GM23338 (cell line): ENCODE measurements around the gene GRIK2. TPM values are rescaled to one million over a fixed set of nuclear protein-coding genes. Genes with fewer than 3 reads are reported as not detected.

Experiments
- ATAC-seq: fragments of 200-7000 bp; cut with Tn5 transposase; 3 replicates; pipeline ENCODE4 v1.9.1; 2020
- DNase-seq: peaks from one replicate; pipeline ENCODE4 v3.0.0-alpha.2; 2015; ENCODE audit warnings: low spot score
- H2AFZ ChIP-seq: fragments of 200-600 bp; sonication (generic); 2 replicates; pipeline ENCODE4 v1.8.0; 2016; ENCODE audit warnings: antibody characterized with exemption, mild to moderate bottlenecking, moderate library complexity
- H3F3A ChIP-seq: fragments of 200-600 bp; sonication (generic); replicated peaks from 2 replicates; pipeline ENCODE4 v1.8.0; 2017; ENCODE audit warnings: antibody characterized with exemption, mixed run types, low read depth
- H3K27ac ChIP-seq: fragments of 200-600 bp; sonication (generic); 2 replicates; pipeline ENCODE4 v1.6.1; 2016; ENCODE audit warnings: low read depth
- H3K27me3 ChIP-seq: fragments of 200-600 bp; sonication (generic); 2 replicates; pipeline ENCODE4 v1.8.0; 2016; ENCODE audit warnings: mild to moderate bottlenecking, mixed run types, moderate library complexity; ENCODE audit not compliant: insufficient read depth
- H3K36me3 ChIP-seq: fragments of 200-600 bp; sonication (generic); 2 replicates; pipeline ENCODE4 v1.8.0; 2016; ENCODE audit warnings: mild to moderate bottlenecking; ENCODE audit not compliant: insufficient read depth
- H3K4me1 ChIP-seq: fragments of 200-600 bp; sonication (generic); 2 replicates; pipeline ENCODE4 v1.8.0; 2016; ENCODE audit warnings: mild to moderate bottlenecking, moderate library complexity; ENCODE audit not compliant: insufficient read depth
- H3K4me2 ChIP-seq: fragments of 200-600 bp; sonication (generic); 2 replicates; pipeline ENCODE4 v1.7.1; 2017; ENCODE audit warnings: mixed run types
- H3K4me3 ChIP-seq: fragments of 200-600 bp; sonication (generic); 2 replicates; pipeline ENCODE4 v1.6.1; 2016; ENCODE audit warnings: mixed run types
- H3K79me2 ChIP-seq: fragments of 200-600 bp; sonication (generic); replicated peaks from 2 replicates; pipeline ENCODE4 v1.8.0; 2017; ENCODE audit warnings: mild to moderate bottlenecking; ENCODE audit not compliant: insufficient read depth
- H3K9me2 ChIP-seq: fragments of 200-600 bp; sonication (generic); 2 replicates; pipeline ENCODE4 v1.8.0; 2017; ENCODE audit not compliant: insufficient read depth
- H4K20me1 ChIP-seq: fragments of 200-600 bp; sonication (generic); replicated peaks from 2 replicates; pipeline ENCODE4 v1.8.0; 2017; ENCODE audit warnings: mild to moderate bottlenecking; ENCODE audit not compliant: insufficient read depth
- H3K27ac Mint-ChIP-seq: 2 replicates; pipeline ENCODE4 v1.8.0; 2020; ENCODE audit warnings: inconsistent platforms, mild to moderate bottlenecking, moderate library complexity, mixed read lengths
- H3K27me3 Mint-ChIP-seq: 3 replicates; pipeline ENCODE4 v1.8.0; 2022; ENCODE audit warnings: low read depth, mild to moderate bottlenecking, moderate library complexity, mixed read lengths, inconsistent platforms; ENCODE audit not compliant: insufficient read depth, poor library complexity
- H3K36me3 Mint-ChIP-seq: 3 replicates; pipeline ENCODE4 v1.8.0; 2021; ENCODE audit warnings: low read depth, mild to moderate bottlenecking, inconsistent platforms, moderate library complexity, mixed read lengths
- H3K4me1 Mint-ChIP-seq: 3 replicates; pipeline ENCODE4 v1.8.0; 2020; ENCODE audit warnings: mild to moderate bottlenecking, inconsistent platforms, mixed read lengths
- H3K4me3 Mint-ChIP-seq: 3 replicates; pipeline ENCODE4 v1.8.0; 2021; ENCODE audit warnings: moderate library complexity, mild to moderate bottlenecking, inconsistent platforms, mixed read lengths
- H3K9me3 Mint-ChIP-seq: 3 replicates; pipeline ENCODE4 v1.8.0; 2020; ENCODE audit warnings: moderate library complexity, mild to moderate bottlenecking, inconsistent platforms, mixed read lengths
- CREB1 ChIP-seq: fragments of 250-450 bp; sonication (Bioruptor Pico); IDR thresholded peaks from 2 replicates; pipeline ENCODE4 v1.5.0; 2020; ENCODE audit warnings: low read depth, mild to moderate bottlenecking, moderate library complexity
- EZH2phosphoT487 ChIP-seq: fragments of 200-600 bp; sonication (generic); IDR thresholded peaks from one replicate; pipeline ENCODE4 v1.8.1; 2018; ENCODE audit warnings: antibody characterized with exemption; ENCODE audit not compliant: unreplicated experiment
- JUNB ChIP-seq: IDR thresholded peaks from one replicate; pipeline ENCODE4 v1.6.1; 2016; ENCODE audit warnings: antibody characterized with exemption; ENCODE audit not compliant: unreplicated experiment
- NANOG ChIP-seq: IDR thresholded peaks from 2 replicates; pipeline ENCODE4 v1.6.1; 2016; ENCODE audit warnings: antibody characterized with exemption, borderline replicate concordance
- POLR2AphosphoS5 ChIP-seq: IDR thresholded peaks from 2 replicates; pipeline ENCODE4 v1.6.1; 2016; ENCODE audit warnings: antibody characterized with exemption, low read depth
- STAT1 ChIP-seq: IDR thresholded peaks from one replicate; pipeline ENCODE4 v1.6.1; 2016; ENCODE audit warnings: antibody characterized with exemption; ENCODE audit not compliant: unreplicated experiment
- ZNF114 ChIP-seq: fragments of 250-450 bp; sonication (Bioruptor Pico); IDR thresholded peaks from 2 replicates; pipeline ENCODE4 v1.5.0; 2020; ENCODE audit warnings: mild to moderate bottlenecking, moderate library complexity
- polyA plus RNA-seq: library from polyadenylated mRNA; unstranded; fragments of >200 nt; fragmentation: Nextera tagmentation; extraction: Ambion mirVana; gene quantifications from 2 replicates; pipeline ENCODE4 v1.2.1, GENCODE V29; 2016
- total RNA-seq: library from RNA; depleted of rRNA; stranded (reverse); fragments of >200 nt; shearing (Covaris generic); gene quantifications from 2 replicates; pipeline ENCODE4 v1.2.3, GENCODE V29; 2014
- TF ChIP-seq, protein P1 (sequence below): IDR thresholded peaks from one replicate; pipeline ENCODE4 v1.6.1; 2018; ENCODE audit warnings: antibody characterized with exemption; ENCODE audit not compliant: unreplicated experiment
- TF ChIP-seq, protein P2 (sequence below): IDR thresholded peaks from 2 replicates; pipeline ENCODE4 v1.6.1; 2016; ENCODE audit warnings: antibody characterized with exemption
- TF ChIP-seq, protein P3 (sequence below), 2 experiments: fragments of 200-600 bp in 1 of 2; sonication (generic) in 1 of 2; conservative IDR thresholded peaks; 2 replicates each; pipeline versions ENCODE4 v1.5.1 to v1.6.1; 2016 to 2017; ENCODE audit warnings: antibody characterized with exemption in 2 of 2, low read depth in 2 of 2, mild to moderate bottlenecking in 2 of 2, moderate library complexity in 1 of 2

GRIK2 gene
- total and polyA plus RNA-seq, 2 experiments from 2014 or later, result 0.73 to 3.0 TPM

DNA sequence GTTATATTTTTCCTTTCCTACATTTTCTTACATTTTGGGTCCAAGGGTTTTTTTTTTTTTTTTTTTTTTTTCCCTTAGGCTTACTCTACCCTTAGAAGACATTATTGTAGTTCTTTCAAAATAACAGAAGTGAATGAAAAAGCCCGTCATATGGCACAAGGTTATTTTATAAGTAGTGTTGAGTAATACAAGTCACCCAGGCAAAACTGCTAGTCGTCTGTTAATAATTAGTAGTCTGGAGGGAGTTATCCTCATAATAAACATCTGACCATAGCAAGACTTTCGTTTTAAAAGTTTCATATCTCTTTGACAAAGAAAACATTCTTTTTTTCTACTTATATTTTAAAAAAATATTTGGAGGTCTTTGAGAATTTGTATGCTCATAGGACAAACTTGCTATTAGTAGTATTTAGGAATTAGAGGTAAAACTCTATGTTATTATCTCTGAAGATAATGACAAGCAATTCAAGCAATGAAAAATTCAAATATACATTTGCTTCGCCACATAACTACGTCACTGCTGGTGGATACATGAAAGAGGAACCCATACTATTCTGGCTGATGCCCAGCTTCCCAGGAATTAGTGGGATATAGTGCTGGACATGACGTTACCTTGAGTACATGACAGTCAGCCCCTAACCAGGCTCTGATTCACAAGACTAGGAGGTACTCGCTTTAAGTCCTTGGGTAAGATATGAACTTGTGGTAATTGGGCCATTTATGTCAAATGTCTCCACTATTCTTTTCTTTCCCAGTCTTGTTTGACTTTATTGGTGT, 532.8 kb downstream of the GRIK2 start:
- Histone ChIP-seq H3F3A (no peaks in the 10 kb centered on the region), H3K27me3 (no peaks in the 10 kb centered on the region), H4K20me1 (no peaks in the 10 kb centered on the region), H3K4me2 (no peak overlapping the region), H3K27ac (no peak overlapping the region), H3K36me3 (no peaks in the 10 kb centered on the region), H3K79me2 (no peaks in the 10 kb centered on the region), H3K4me3 (no peak overlapping the region), H3K4me1 (0 out of 2 replicates have a peak, but pooled peaks cover 6% of the 10 kb centered on the region), H3K9me2 (no peaks in the 10 kb centered on the region), H2AFZ (no peak overlapping the region)
- no peaks in the 10 kb centered on the region for H3K36me3 Mint-ChIP-seq
- H3K27me3 Mint-ChIP-seq, result no peaks in the 10 kb centered on the region
- ATAC-seq (no peak), DNase-seq (no peak)
- no peak overlapping the region for H3K27ac Mint-ChIP-seq
- peaks cover 4% of the 10 kb centered on the region; the same call in 1 of the 3 replicates for H3K4me1 Mint-ChIP-seq
- H3K9me3 Mint-ChIP-seq, result no peaks in the 10 kb centered on the region
- TF ChIP-seq, protein P1, sequence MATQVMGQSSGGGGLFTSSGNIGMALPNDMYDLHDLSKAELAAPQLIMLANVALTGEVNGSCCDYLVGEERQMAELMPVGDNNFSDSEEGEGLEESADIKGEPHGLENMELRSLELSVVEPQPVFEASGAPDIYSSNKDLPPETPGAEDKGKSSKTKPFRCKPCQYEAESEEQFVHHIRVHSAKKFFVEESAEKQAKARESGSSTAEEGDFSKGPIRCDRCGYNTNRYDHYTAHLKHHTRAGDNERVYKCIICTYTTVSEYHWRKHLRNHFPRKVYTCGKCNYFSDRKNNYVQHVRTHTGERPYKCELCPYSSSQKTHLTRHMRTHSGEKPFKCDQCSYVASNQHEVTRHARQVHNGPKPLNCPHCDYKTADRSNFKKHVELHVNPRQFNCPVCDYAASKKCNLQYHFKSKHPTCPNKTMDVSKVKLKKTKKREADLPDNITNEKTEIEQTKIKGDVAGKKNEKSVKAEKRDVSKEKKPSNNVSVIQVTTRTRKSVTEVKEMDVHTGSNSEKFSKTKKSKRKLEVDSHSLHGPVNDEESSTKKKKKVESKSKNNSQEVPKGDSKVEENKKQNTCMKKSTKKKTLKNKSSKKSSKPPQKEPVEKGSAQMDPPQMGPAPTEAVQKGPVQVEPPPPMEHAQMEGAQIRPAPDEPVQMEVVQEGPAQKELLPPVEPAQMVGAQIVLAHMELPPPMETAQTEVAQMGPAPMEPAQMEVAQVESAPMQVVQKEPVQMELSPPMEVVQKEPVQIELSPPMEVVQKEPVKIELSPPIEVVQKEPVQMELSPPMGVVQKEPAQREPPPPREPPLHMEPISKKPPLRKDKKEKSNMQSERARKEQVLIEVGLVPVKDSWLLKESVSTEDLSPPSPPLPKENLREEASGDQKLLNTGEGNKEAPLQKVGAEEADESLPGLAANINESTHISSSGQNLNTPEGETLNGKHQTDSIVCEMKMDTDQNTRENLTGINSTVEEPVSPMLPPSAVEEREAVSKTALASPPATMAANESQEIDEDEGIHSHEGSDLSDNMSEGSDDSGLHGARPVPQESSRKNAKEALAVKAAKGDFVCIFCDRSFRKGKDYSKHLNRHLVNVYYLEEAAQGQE, result no peak
- TF ChIP-seq STAT1 (no peak), ZNF114 (CRISPR knock-in tag) (no peak), POLR2AphosphoS5 (no peak), JUNB (no peak), NANOG (no peak), CREB1 (CRISPR knock-in tag) (no peak), EZH2phosphoT487 (no peak)
- TF ChIP-seq, protein P2, sequence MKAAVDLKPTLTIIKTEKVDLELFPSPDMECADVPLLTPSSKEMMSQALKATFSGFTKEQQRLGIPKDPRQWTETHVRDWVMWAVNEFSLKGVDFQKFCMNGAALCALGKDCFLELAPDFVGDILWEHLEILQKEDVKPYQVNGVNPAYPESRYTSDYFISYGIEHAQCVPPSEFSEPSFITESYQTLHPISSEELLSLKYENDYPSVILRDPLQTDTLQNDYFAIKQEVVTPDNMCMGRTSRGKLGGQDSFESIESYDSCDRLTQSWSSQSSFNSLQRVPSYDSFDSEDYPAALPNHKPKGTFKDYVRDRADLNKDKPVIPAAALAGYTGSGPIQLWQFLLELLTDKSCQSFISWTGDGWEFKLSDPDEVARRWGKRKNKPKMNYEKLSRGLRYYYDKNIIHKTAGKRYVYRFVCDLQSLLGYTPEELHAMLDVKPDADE, result no peak
- TF ChIP-seq, protein P3, sequence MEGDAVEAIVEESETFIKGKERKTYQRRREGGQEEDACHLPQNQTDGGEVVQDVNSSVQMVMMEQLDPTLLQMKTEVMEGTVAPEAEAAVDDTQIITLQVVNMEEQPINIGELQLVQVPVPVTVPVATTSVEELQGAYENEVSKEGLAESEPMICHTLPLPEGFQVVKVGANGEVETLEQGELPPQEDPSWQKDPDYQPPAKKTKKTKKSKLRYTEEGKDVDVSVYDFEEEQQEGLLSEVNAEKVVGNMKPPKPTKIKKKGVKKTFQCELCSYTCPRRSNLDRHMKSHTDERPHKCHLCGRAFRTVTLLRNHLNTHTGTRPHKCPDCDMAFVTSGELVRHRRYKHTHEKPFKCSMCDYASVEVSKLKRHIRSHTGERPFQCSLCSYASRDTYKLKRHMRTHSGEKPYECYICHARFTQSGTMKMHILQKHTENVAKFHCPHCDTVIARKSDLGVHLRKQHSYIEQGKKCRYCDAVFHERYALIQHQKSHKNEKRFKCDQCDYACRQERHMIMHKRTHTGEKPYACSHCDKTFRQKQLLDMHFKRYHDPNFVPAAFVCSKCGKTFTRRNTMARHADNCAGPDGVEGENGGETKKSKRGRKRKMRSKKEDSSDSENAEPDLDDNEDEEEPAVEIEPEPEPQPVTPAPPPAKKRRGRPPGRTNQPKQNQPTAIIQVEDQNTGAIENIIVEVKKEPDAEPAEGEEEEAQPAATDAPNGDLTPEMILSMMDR (conservative IDR thresholded peaks at IDR 0.05; ENCODE audit: low read depth in 2 of 2), result no peak
- no peak overlapping the region for H3K4me3 Mint-ChIP-seq
